NCI-H128 (cell line): ENCODE data around the gene ST6GALNAC3.
"Not testable (repeated sequence)": the region's sequence is repeated elsewhere in the genome, so short reads cannot be mapped to it uniquely, and the experiment has no call there.

Source experiments
- DNase-seq: peaks from one replicate; lab custom pipeline; 2025; ENCODE audit not compliant: unreplicated experiment; lab: John Stamatoyannopoulos, UW

Gene ST6GALNAC3

GRCh38 chr1:76070538-76070937, 4.0 kb upstream of the ST6GALNAC3 start:
- DNase-seq, result no peak

DNA sequence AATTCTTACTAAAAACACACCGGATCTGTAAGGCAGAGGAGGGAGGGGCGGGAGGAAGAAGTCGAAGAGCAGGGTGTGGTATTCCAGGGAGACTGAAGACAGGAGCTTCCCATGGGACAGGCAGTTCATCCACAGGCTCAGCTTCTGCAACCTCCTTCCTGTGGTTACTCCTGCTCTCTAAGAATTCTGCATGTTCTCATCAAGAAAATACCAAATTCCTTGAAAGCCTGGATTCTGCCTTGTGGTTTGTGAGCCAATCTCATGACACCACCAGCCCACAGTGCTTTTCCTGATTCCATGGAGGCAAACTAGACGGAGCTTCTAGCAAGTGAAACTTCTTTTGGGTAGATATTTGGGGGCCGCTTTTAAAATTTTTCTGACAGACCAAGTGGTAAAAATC, 1.1 kb upstream of the ST6GALNAC3 start:
- no peak for DNase-seq

DNA sequence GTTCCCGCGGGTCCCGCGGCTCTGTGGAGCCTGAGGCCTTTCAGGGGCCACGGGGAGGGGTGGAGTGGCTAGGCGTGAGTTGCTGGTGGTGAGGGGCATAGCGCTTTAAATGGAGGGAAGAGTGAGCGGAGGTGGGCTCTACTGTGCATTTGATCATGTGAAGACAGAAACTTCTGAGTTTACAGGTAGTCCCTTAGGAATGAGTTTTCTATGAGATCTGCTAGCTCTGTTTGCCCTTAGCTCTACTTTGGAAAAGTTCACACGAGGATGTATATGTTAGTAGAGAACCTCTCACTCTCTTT, 593 bp downstream of the ST6GALNAC3 start:
- no peak for DNase-seq

GRCh38 chr1:76075877-76076276, 1.3 kb downstream of the ST6GALNAC3 start:
- no peak for DNase-seq

GRCh38 chr1:76079475-76080227, 5.1 kb downstream of the ST6GALNAC3 start:
- no peak for DNase-seq

GRCh38 chr1:76080552-76081079, 6.1 kb downstream of the ST6GALNAC3 start:
- DNase-seq, result no peak

GRCh38 chr1:76082062-76082461, 7.5 kb downstream of the ST6GALNAC3 start:
- no peak for DNase-seq

GRCh38 chr1:76083189-76083588, 8.6 kb downstream of the ST6GALNAC3 start:
- DNase-seq, result no peak

GRCh38 chr1:76084029-76084627, 9.6 kb downstream of the ST6GALNAC3 start:
- DNase-seq, result no peak

DNA sequence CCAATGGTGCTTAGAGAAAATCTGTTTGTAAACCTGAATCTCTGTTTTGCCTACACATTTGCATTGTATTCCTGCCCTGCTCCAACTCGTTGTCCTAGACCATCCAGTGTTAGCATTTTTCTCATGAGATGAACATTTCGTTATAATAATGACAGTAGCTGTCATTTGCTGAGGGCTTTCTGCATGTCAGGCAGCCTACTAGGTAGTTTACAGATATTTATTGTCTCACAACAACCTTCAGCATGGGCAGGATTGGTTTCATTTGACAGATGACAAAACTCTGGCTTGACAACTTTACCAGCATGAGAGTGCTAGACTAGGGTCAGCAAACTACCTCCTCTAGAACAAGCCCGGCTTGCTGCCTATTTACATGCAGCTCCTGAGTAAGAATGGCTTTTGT, 10.1 kb downstream of the ST6GALNAC3 start:
- DNase-seq, result no peak

- DNase-seq, result no peak
Observed at GRCh38 chr1:76086109-76086508, 11.6 kb downstream of the ST6GALNAC3 start.

GRCh38 chr1:76086597-76086996, 12.1 kb downstream of the ST6GALNAC3 start:
- no peak for DNase-seq

DNA sequence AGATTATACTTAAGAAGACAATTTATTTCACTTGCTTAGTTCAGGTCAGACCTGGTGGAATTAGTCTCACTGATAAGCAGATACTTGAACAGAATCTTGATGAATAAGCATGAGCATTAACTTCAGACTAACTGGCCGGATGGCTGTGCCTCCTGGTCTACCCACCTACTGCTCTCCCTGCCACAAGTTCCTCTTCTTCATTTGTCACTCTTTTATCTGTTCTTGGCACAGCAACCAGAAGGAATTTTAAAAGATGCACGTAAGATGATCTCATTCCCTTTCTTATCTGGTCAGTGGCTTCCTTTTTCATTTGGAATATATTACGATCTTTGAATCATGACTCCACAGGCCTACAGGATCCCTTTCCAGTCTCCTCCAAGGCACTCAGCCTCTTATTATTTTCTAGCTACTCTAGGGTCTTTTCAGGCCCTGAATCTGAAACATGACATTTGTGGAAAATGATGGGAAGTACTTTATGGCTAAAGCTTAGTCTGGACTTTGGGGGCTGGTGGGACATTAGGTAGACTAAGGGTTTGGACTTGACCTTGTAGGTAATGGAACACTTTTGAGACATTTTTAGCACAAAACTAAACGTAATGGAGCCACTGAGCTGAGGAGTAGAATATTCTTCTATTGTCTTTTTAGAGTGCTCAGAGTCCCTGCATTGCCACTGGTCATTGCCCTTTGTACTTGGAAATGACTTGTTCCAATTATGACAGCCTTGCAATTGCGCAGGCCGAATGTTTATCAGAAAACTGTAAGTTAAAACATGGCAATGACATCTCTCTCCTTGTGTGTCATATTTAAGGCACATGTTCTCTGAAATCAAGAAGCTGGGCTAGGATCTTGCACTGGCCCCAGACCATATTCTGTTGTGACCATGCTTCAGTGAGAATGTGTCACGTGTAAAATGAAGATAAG, 16.0 kb downstream of the ST6GALNAC3 start:
- no peak for DNase-seq

DNA sequence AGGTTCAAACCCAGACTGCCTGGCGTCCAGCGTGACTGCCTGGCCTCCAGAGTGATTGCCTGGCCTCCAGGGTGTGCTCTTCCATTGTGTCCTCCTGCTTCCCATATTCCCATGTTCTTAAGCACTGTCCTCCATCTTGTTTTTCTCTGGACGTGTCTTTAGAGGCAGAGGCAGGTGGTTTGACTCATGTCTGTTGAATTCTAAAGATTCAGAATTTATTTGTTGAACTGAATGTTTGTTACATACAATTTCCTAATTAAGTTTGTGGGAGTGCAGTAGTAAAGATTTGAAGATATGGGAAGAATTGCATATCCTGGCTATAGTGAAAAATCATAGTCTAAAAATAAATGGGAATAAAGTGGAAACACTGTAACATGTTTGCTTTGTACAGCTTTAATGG, 18.3 kb downstream of the ST6GALNAC3 start:
- DNase-seq, result no peak

GRCh38 chr1:76093522-76094312, 19.2 kb downstream of the ST6GALNAC3 start:
- DNase-seq, result no peak

GRCh38 chr1:76095802-76096201, 21.3 kb downstream of the ST6GALNAC3 start:
- no peak for DNase-seq

DNA sequence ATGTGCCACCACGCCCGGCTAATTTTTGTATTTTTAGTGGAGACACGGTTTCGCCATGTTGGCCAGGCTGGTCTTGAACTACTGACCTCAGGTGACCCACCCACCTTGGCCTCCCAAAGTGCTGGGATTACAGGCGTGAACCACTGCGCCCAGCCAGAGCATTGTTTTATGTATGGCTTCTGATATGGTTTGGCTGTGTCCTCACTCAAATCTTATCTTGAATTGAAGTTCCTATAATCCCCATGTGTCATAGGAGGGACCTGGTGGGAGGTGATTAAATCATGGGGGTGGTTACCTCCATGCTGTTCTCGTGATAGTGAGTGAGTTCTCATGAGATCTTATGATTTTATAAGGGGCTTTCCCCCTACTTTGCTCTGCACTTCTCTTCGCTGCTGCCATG, 22.5 kb downstream of the ST6GALNAC3 start:
- DNase-seq, result not testable (repeated sequence)

- no peak for DNase-seq
Observed at GRCh38 chr1:76098845-76099244, 24.3 kb downstream of the ST6GALNAC3 start.

- no peak for DNase-seq
Observed at GRCh38 chr1:76101548-76101947, 27.0 kb downstream of the ST6GALNAC3 start.

DNA sequence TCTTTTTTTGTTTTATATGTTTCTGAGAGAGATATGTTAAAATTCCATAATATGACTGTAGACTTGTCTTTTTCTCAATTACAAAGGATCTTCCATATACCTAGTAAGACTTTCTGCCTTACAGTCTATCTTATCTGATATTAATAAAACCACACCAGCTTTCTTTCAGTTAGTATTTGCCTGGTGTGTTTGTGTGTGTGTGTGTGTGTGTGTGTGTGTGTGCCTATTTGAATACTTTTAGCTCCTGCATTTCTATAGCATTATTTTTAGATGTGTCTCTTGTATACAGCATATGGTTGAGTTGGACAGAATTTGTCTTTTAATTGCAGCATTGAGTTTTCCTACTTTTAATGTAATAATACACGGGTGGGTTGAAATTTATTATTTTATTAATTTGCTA, 27.5 kb downstream of the ST6GALNAC3 start:
- DNase-seq, result no peak

DNA sequence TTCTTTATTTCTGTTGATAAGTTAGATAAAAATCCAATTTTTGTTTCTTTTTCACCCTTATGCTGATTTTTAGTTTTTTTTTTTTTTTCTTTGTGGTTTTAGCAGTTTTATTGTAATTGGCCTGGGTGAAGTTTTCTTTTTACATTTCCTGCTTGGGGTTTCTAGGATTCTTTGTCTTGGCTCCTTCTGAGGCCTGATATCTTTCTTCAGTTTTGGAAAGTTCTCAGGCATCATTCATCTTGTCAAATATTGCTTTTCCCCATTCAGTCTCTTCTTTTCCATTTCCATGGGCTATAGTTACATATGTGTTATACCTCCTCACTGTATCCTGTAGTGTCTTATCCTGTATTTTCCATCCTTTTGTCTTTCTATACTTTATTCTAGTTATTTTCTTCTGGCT, 28.5 kb downstream of the ST6GALNAC3 start:
- DNase-seq, result no peak
